LNCAP (cell line): ENCODE measurements around the gene FXYD7.

Experiments
- TF ChIP-seq, protein P1 (sequence below): fragments of 450-650 bp; IDR thresholded peaks from 2 replicates; pipeline ENCODE4 v1.5.1; 2017; ENCODE audit warnings: mild to moderate bottlenecking

FXYD7 gene

DNA sequence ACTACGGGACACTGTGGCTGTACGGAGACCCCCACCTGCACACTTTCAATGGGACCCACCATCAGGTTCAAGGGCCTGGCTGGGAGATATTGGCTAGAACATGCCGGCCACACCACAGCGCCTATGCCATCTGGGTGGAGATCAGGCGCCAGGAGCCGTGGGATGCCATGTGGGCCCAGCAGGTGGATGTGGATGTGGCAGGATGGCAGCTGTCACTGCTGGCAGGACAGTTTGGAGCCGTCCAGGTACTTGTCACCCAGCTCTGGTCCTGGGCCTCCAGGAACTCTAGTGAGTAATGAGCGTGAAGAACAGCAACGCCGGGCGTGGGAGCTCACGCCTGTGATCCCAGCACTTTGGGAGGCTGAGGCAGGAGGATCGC lies 43.2 kb upstream of the FXYD7 start:
- TF ChIP-seq, protein P1, sequence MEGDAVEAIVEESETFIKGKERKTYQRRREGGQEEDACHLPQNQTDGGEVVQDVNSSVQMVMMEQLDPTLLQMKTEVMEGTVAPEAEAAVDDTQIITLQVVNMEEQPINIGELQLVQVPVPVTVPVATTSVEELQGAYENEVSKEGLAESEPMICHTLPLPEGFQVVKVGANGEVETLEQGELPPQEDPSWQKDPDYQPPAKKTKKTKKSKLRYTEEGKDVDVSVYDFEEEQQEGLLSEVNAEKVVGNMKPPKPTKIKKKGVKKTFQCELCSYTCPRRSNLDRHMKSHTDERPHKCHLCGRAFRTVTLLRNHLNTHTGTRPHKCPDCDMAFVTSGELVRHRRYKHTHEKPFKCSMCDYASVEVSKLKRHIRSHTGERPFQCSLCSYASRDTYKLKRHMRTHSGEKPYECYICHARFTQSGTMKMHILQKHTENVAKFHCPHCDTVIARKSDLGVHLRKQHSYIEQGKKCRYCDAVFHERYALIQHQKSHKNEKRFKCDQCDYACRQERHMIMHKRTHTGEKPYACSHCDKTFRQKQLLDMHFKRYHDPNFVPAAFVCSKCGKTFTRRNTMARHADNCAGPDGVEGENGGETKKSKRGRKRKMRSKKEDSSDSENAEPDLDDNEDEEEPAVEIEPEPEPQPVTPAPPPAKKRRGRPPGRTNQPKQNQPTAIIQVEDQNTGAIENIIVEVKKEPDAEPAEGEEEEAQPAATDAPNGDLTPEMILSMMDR = no peak

DNA sequence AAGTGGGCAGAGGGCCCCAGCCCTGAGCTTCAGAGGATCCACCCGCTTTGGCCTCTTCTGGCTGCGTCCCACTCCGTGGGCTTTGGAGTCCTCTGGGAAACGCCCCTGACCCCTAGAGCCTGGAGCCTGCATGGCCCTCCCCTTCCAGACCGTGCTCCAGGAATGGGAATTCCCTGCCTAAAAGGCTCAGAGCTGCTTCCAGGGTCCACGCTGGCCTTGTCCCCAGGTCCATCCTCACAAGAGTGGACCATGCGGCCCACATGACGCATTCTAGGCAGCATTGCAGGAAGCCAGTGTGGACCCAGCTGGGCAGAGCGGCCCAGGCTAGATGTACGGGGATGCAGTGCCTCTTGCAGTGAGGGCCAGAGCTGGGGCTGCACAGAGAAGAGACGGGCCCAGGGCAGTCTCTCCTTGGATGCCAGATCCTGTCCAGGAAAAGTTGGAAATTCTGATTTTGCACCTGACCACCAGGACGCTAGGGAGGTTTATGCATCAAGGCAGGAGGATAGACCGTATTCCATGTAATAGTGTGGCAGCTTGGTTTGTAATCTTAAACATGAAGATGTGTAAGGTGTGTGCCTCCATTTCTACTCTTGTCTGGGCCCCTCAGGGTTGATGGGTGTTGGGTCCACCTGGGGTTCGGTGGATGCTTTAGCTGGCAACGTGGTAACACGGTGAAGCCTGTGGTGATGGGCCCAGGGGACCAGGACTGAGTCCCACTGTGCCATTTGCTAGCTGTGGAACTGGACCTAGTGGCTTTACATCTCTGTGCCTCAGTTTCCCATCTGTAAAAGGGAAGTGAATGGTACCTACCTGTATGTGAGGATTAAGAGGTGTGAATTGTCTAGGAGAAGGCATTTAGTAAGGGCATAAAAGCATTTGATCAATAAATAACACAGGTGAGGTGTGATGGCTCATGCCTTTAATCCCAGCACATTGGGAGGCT lies 42.2 kb upstream of the FXYD7 start:
- TF ChIP-seq, protein P1 = no peak

DNA sequence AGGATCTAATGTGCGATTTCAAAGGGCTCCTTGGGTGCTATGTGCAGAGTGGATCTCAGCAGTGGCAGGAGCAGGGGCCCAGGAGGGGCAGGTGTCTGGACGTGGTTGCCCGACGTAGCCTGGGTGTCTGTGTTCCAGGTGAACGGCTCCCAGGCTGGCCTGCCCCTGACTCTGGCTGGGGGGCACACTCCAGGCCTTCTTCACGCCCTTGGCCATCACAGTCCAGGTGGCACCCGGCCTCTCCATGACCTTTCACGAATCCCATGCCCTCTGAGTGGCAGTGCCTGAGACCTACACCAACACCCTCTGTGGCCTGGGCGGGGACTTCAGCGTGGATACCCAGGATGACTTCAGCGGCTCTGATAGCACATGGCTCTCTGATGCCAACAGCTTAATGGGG lies 38.7 kb upstream of the FXYD7 start:
- TF ChIP-seq, protein P1 = no peak

DNA sequence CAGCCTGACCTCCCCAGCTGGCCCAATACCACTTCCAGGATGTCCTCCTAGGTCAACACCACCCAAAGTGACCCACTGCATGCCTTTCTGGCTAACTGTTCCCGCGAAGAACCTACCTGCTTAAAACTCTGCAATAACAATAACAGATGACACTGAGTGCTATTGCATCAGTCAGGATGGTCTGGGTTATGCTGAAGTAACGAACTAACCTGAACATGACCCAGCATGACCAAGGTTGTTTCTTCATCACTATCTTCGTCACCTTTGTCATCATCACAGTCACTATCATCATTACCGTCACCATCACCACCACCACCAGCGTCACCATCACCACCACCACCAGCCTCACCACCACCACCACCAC lies 38.0 kb upstream of the FXYD7 start:
- TF ChIP-seq, protein P1 = no peak

DNA sequence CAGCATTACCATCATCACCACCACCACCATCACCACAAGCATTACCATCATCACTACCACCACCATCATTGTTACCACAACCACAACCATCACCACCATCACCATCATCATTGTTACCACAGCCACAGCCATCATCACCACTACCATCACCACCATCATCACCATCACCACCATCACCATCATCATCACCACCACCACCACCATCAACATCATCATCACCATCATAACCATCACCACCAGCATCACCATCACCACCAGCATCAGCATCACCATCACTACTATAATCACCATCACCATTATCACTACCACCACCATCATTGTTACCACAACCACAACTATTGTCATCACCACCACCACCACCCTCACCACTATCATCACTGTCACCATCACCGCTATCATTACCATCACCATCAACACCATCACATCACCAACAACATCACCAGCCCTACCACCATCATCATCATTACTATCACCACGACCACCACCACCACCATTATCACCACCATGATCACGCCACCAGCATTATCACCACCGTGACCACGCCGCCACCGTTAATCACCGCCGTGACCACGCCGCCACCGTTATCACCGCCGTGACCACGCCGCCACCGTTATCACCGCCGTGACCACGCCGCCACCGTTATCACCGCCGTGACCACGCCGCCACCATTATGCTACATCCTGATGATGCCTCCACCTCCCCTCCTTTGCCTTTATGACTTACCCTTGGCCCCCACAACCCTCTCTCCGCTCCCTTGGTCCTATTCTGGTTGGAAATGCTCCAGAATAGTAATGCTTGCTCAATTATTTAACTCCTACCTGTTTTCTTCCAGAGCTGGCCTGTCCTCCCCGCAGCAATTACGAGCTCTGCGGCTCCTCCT lies 37.4 kb upstream of the FXYD7 start:
- TF ChIP-seq, protein P1 = no peak

DNA sequence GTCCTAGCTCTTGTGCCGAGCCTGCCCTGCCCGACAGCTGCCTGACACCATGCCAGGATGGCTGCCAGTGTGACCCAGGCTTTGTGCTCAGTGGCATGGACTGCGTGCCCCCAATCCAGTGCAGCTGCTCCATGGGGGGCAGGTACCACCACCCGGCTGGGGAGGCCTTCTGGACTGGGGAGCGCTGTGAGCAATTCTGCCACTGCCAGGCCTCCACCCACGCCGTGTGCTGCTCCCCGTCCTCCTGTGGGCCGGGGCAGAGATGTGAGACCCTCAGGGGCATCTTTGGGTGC lies 36.8 kb upstream of the FXYD7 start:
- TF ChIP-seq, protein P1 = no peak

DNA sequence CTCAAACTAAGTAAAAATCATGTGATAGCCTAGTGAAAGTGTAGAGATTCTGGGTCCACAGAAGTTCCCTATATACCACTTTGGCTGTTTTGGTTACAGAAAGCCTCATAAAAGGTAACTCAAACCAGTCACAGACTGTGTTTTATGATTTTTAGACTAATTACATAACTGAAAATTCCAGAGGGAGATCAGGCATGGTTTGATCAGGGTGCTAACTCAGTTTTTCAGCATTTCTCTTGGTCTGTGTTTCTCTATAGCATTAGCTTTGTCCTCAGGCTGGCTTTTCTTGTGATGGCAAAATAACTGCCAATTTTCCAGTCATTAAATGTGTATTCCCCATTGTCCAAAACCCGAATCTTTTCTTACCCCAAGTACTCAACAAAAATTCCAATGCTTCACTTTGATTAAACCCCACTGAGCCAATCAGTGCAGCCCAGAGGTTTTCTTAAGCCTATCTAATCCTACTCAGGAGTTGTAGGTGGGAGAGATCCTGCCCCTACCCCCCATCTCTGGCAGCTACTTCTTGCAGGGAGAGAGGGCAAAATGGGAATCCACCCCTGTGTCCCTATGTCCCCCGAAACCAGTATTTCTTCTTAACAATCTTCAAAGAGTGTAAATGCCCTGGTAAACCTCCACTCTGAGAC lies 36.0 kb upstream of the FXYD7 start:
- TF ChIP-seq, protein P1 = no peak
